T-helper 1 cell treated with Interleukin-12 subunit alpha and Interleukin-12 subunit beta and Interleukin-4 antibody, amounts not matched to agents 30 μg/mL and 1 μg/mL, for 36 hours (primary cell): ENCODE measurements around the gene SCO1.
"Not testable (repeated sequence)": the region's sequence is repeated elsewhere in the genome, so short reads cannot be mapped to it uniquely, and the experiment has no call there.

ENCODE experiments used
- H3K27ac Mint-ChIP-seq: one replicate; pipeline ENCODE4 v1.8.0; 2021; ENCODE audit warnings: mild to moderate bottlenecking, mixed read lengths
- H3K27me3 Mint-ChIP-seq: one replicate; pipeline ENCODE4 v1.8.0; 2021; ENCODE audit warnings: low read depth, mixed read lengths
- H3K36me3 Mint-ChIP-seq: one replicate; pipeline ENCODE4 v1.8.0; 2021; ENCODE audit warnings: low read depth, mixed read lengths
- H3K4me1 Mint-ChIP-seq: one replicate; pipeline ENCODE4 v1.8.0; 2021; ENCODE audit warnings: low read depth, mixed read lengths
- H3K4me3 Mint-ChIP-seq: one replicate; pipeline ENCODE4 v1.8.0; 2021; ENCODE audit warnings: mild to moderate bottlenecking, moderate library complexity, mixed read lengths
- H3K9me3 Mint-ChIP-seq: one replicate; pipeline ENCODE4 v1.8.0; 2021; ENCODE audit warnings: mixed read lengths

The SCO1 gene

GRCh38 chr17:10698096-10698818 is 924 bp upstream of the SCO1 start:
- peak overlapping the region; percentile 95 for H3K4me3 Mint-ChIP-seq
- H3K27me3 Mint-ChIP-seq: no peaks in the 10 kb centered on the region
- peaks cover 20% of the 10 kb centered on the region for H3K36me3 Mint-ChIP-seq
- H3K4me1 Mint-ChIP-seq: peaks cover 50% of the 10 kb centered on the region
- peak overlapping the region; percentile 95 for H3K27ac Mint-ChIP-seq
- no peaks in the 10 kb centered on the region for H3K9me3 Mint-ChIP-seq

GRCh38 chr17:10695875-10696407 is 1.4 kb downstream of the SCO1 start:
- peak overlapping the region; percentile 36 for H3K27ac Mint-ChIP-seq
- H3K4me3 Mint-ChIP-seq: peak overlapping the region; percentile 95
- peaks cover 32% of the 10 kb centered on the region for H3K36me3 Mint-ChIP-seq

GRCh38 chr17:10687499-10687898 is 9.8 kb downstream of the SCO1 start:
- H3K9me3 Mint-ChIP-seq: no peaks in the 10 kb centered on the region
- no peak overlapping the region for H3K27ac Mint-ChIP-seq
- H3K27me3 Mint-ChIP-seq: no peaks in the 10 kb centered on the region
- H3K4me1 Mint-ChIP-seq: peaks cover 16% of the 10 kb centered on the region
- H3K36me3 Mint-ChIP-seq: peaks cover 49% of the 10 kb centered on the region
- H3K4me3 Mint-ChIP-seq: no peak overlapping the region

More at GRCh38 chr17:10695875-10696407, 1.4 kb downstream of the SCO1 start:
- not testable (repeated sequence) for H3K27me3 Mint-ChIP-seq, H3K9me3 Mint-ChIP-seq
- H3K4me1 Mint-ChIP-seq: peaks cover 43% of the 10 kb centered on the region

- peaks cover 2% of the 10 kb centered on the region for H3K4me1 Mint-ChIP-seq
- H3K36me3 Mint-ChIP-seq: peaks cover 40% of the 10 kb centered on the region
- H3K27ac Mint-ChIP-seq: no peak overlapping the region
- H3K27me3 Mint-ChIP-seq: no peaks in the 10 kb centered on the region
- H3K9me3 Mint-ChIP-seq: no peaks in the 10 kb centered on the region
- H3K4me3 Mint-ChIP-seq: no peak overlapping the region
These were observed 13.5 kb downstream of the SCO1 start for GRCh38 chr17:10683853-10684252.

- no peak overlapping the region for H3K27ac Mint-ChIP-seq
- H3K36me3 Mint-ChIP-seq: peaks cover 45% of the 10 kb centered on the region
- H3K27me3 Mint-ChIP-seq: no peaks in the 10 kb centered on the region
These were observed 15.4 kb downstream of the SCO1 start for GRCh38 chr17:10681866-10682446.

GRCh38 chr17:10674704-10675103 is 22.6 kb downstream of the SCO1 start:
- Mint-ChIP-seq H3K27me3 (no peaks in the 10 kb centered on the region), H3K4me1 (no peaks in the 10 kb centered on the region), H3K9me3 (no peaks in the 10 kb centered on the region), H3K36me3 (peaks cover 12% of the 10 kb centered on the region), H3K4me3 (no peak overlapping the region), H3K27ac (no peak overlapping the region)

More at GRCh38 chr17:10681866-10682446, 15.4 kb downstream of the SCO1 start:
- Mint-ChIP-seq H3K9me3 (no peaks in the 10 kb centered on the region), H3K4me3 (no peak overlapping the region), H3K4me1 (no peaks in the 10 kb centered on the region)

- Mint-ChIP-seq H3K27me3 (no peaks in the 10 kb centered on the region), H3K4me3 (no peak overlapping the region), H3K36me3 (peaks cover 5% of the 10 kb centered on the region), H3K27ac (no peak overlapping the region), H3K9me3 (no peaks in the 10 kb centered on the region), H3K4me1 (no peaks in the 10 kb centered on the region)
These were observed 24.0 kb downstream of the SCO1 start for GRCh38 chr17:10673312-10673711.

- Mint-ChIP-seq H3K4me1 (no peaks in the 10 kb centered on the region), H3K4me3 (no peak overlapping the region), H3K36me3 (no peaks in the 10 kb centered on the region), H3K27ac (no peak overlapping the region), H3K9me3 (no peaks in the 10 kb centered on the region), H3K27me3 (no peaks in the 10 kb centered on the region)
These were observed 28.6 kb downstream of the SCO1 start for GRCh38 chr17:10668775-10669174.

GRCh38 chr17:10666906-10667305 is 30.4 kb downstream of the SCO1 start:
- Mint-ChIP-seq H3K9me3 (no peaks in the 10 kb centered on the region), H3K27ac (no peak overlapping the region), H3K4me1 (no peaks in the 10 kb centered on the region), H3K36me3 (no peaks in the 10 kb centered on the region), H3K27me3 (no peaks in the 10 kb centered on the region), H3K4me3 (no peak overlapping the region)

GRCh38 chr17:10664571-10664970 is 32.8 kb downstream of the SCO1 start:
- Mint-ChIP-seq H3K4me3 (no peak overlapping the region), H3K4me1 (no peaks in the 10 kb centered on the region), H3K36me3 (no peaks in the 10 kb centered on the region), H3K27me3 (no peaks in the 10 kb centered on the region), H3K27ac (no peak overlapping the region), H3K9me3 (no peaks in the 10 kb centered on the region)

GRCh38 chr17:10663231-10663630 is 34.1 kb downstream of the SCO1 start:
- Mint-ChIP-seq H3K27ac (no peak overlapping the region), H3K4me1 (no peaks in the 10 kb centered on the region), H3K4me3 (no peak overlapping the region), H3K36me3 (no peaks in the 10 kb centered on the region), H3K9me3 (no peaks in the 10 kb centered on the region), H3K27me3 (no peaks in the 10 kb centered on the region)

GRCh38 chr17:10661437-10661836 is 35.9 kb downstream of the SCO1 start:
- H3K4me3 Mint-ChIP-seq: no peak overlapping the region
- no peaks in the 10 kb centered on the region for H3K36me3 Mint-ChIP-seq
- H3K4me1 Mint-ChIP-seq: no peaks in the 10 kb centered on the region
- H3K27ac Mint-ChIP-seq: no peak overlapping the region
- no peaks in the 10 kb centered on the region for H3K9me3 Mint-ChIP-seq
- H3K27me3 Mint-ChIP-seq: no peaks in the 10 kb centered on the region

- Mint-ChIP-seq H3K36me3 (peaks cover 2% of the 10 kb centered on the region), H3K27me3 (no peaks in the 10 kb centered on the region), H3K4me3 (no peak overlapping the region), H3K9me3 (no peaks in the 10 kb centered on the region), H3K4me1 (peaks cover 8% of the 10 kb centered on the region), H3K27ac (no peak overlapping the region)
These were observed 39.5 kb downstream of the SCO1 start for GRCh38 chr17:10657879-10658278.

GRCh38 chr17:10657148-10657547 is 40.2 kb downstream of the SCO1 start, which contains the start of gene MYH3:
Gene MYH3, minus strand, starts transcription at chr17:10657309. Its CDS starts 2,245 bp downstream, at chr17:10655064.
- H3K36me3 Mint-ChIP-seq: peaks cover 3% of the 10 kb centered on the region
- no peak within 1 kb of the TSS for H3K27ac Mint-ChIP-seq
- no peaks in the 10 kb centered on the region for H3K9me3 Mint-ChIP-seq
- peaks cover 10% of the 10 kb centered on the region for H3K4me1 Mint-ChIP-seq
- H3K4me3 Mint-ChIP-seq: no peak within 1 kb of the TSS
- H3K27me3 Mint-ChIP-seq: no peaks in the 10 kb centered on the region

GRCh38 chr17:10653987-10654386 is 43.3 kb downstream of the SCO1 start:
- Mint-ChIP-seq H3K27me3 (no peaks in the 10 kb centered on the region), H3K36me3 (peaks cover 3% of the 10 kb centered on the region), H3K4me3 (no peak overlapping the region), H3K4me1 (peaks cover 10% of the 10 kb centered on the region), H3K27ac (no peak overlapping the region), H3K9me3 (no peaks in the 10 kb centered on the region)
